Gastroesophageal sphincter (tissue), 4 donors: Measurements from ENCODE around the gene PEX11B. TPM values are rescaled to one million over a fixed set of nuclear protein-coding genes. Genes with fewer than 3 reads are reported as not detected.

Experiments
- ATAC-seq: fragments of 150-250 bp; one replicate; pipeline ENCODE4 v1.9.1; 2016; ENCODE audit warnings: mild to moderate bottlenecking, moderate library complexity
- H3K27ac ChIP-seq, 4 donors: fragments of 200-600 bp; sonication (generic) in 3 of 4; 1 replicate in 3 of 4; 2 replicates in 1 of 4; pipeline ENCODE4 v1.5.1; 2016 to 2019
- H3K27me3 ChIP-seq: fragments of 200-600 bp; sonication (generic); one replicate; pipeline ENCODE4 v1.5.1; 2019
- H3K36me3 ChIP-seq, 2 donors: fragments of 200-600 bp; sonication (generic); one replicate each; pipeline ENCODE4 v1.5.1; 2019; ENCODE audit warnings: control low read depth in 1 of 2
- H3K4me1 ChIP-seq, 3 donors: fragments of 200-600 bp; sonication (generic); 1 replicate in 2 of 3; 2 replicates in 1 of 3; pipeline ENCODE4 v1.5.1; 2016 to 2019; ENCODE audit warnings: control low read depth in 2 of 3
- H3K4me3 ChIP-seq, 2 donors: fragments of 200-600 bp; sonication (generic); one replicate each; pipeline ENCODE4 v1.5.1; 2019; ENCODE audit warnings: mild to moderate bottlenecking in 1 of 2, moderate library complexity in 1 of 2
- H3K9me3 ChIP-seq, 3 donors: fragments of 200-600 bp; sonication (generic); one replicate each; pipeline ENCODE4 v1.5.1; 2017 to 2019; ENCODE audit warnings: control low read depth in 2 of 3
- CTCF ChIP-seq, 4 experiments: fragments of 200-600 bp in 2 of 4; fragments of 450-650 bp in 2 of 4; sonication (generic) in 1 of 4; IDR thresholded peaks; one replicate each; pipeline ENCODE4 v1.5.1; 2017 to 2019; ENCODE audit warnings: antibody characterized with exemption in 4 of 4, mild to moderate bottlenecking in 2 of 4, moderate library complexity in 2 of 4
- EP300 ChIP-seq: sonication (generic); formaldehyde crosslinking; IDR thresholded peaks from one replicate; pipeline ENCODE4 v1.6.1; 2017; ENCODE audit warnings: antibody characterized with exemption, mild to moderate bottlenecking
- POLR2A ChIP-seq, 2 donors: fragments of 450-650 bp; IDR thresholded peaks; one replicate each; pipeline ENCODE4 v1.6.1; 2017; ENCODE audit warnings: antibody characterized with exemption in 2 of 2, mild to moderate bottlenecking in 2 of 2, moderate library complexity in 1 of 2
- POLR2AphosphoS5 ChIP-seq: sonication (generic); formaldehyde crosslinking; IDR thresholded peaks from one replicate; pipeline ENCODE4 v1.6.1; 2017; ENCODE audit warnings: antibody characterized with exemption
- WGBS, 2 donors: methylation state at CpG; one replicate each; pipeline ENCODE4 v1.1.5; 2018; ENCODE audit warnings: low coverage in 1 of 2; 5-methylcytosine and 5-hydroxymethylcytosine counted together
- total RNA-seq, 4 donors: library from RNA; depleted of rRNA; stranded (reverse); fragments of >200 nt; gene quantifications; one replicate each; pipeline ENCODE4 v1.1.0, GENCODE V29; 2016

The PEX11B gene
- total RNA-seq, 4 donors from 2014 or later, result 22.1 to 29.1 (median 28.1) TPM

GRCh38 chr1:145912128-145912641, 6.3 kb downstream of the PEX11B start:
- TF ChIP-seq EP300 (no peak), POLR2AphosphoS5 (no peak)
- ATAC-seq, result no peak
- 80 to 100% methylated on average over 1 to 8 of the region's 11 CpGs for WGBS, 2 donors
- Histone ChIP-seq H3K4me1 (peaks cover 0 to 23% (median 8%) of the 10 kb centered on the region in 3 donors), H3K27me3 (no peaks in the 10 kb centered on the region), H3K9me3 (no peaks in the 10 kb centered on the region), H3K27ac (no peak overlapping the region), H3K36me3 (peaks cover 0 to 68% of the 10 kb centered on the region in 2 donors), H3K4me3 (no peak overlapping the region)

GRCh38 chr1:145908653-145909052, 9.9 kb downstream of the PEX11B start:
- Histone ChIP-seq H3K27ac (no peak overlapping the region), H3K9me3 (no peaks in the 10 kb centered on the region), H3K36me3 (peaks cover 0 to 33% of the 10 kb centered on the region in 2 donors), H3K4me1 (peaks cover 0 to 12% (median 3%) of the 10 kb centered on the region in 3 donors), H3K4me3 (no peak overlapping the region), H3K27me3 (no peaks in the 10 kb centered on the region)
- no peak for TF ChIP-seq POLR2AphosphoS5
- no peak for TF ChIP-seq EP300
- no peak for TF ChIP-seq CTCF (IDR thresholded peaks at IDR 0.05)
- no peak for TF ChIP-seq POLR2A (IDR thresholded peaks at IDR 0.05)
- WGBS, 2 donors, result 36 to 71% methylated on average over 1 of the region's 1 CpG
- no peak for ATAC-seq

GRCh38 chr1:145906954-145907753, 11.4 kb downstream of the PEX11B start:
- Histone ChIP-seq H3K27me3 (no peaks in the 10 kb centered on the region), H3K36me3 (peaks cover 0 to 18% of the 10 kb centered on the region in 2 donors), H3K4me3 (no peak overlapping the region), H3K9me3 (no peaks in the 10 kb centered on the region), H3K27ac (no peak overlapping the region), H3K4me1 (peaks cover 0 to 12% (median 3%) of the 10 kb centered on the region in 3 donors)
- 62 to 100% methylated on average over 1 to 4 of the region's 10 CpGs for WGBS, 2 donors
- no peak for ATAC-seq
- TF ChIP-seq EP300 (no peak), CTCF (IDR thresholded peaks at IDR 0.05) (no peak), POLR2A (IDR thresholded peaks at IDR 0.05) (no peak), POLR2AphosphoS5 (no peak)

GRCh38 chr1:145901312-145902021, 17.1 kb downstream of the PEX11B start:
- Histone ChIP-seq H3K9me3 (no peaks in the 10 kb centered on the region), H3K27me3 (no peaks in the 10 kb centered on the region), H3K4me3 (no peak overlapping the region), H3K27ac (no peak overlapping the region), H3K4me1 (no peaks in the 10 kb centered on the region), H3K36me3 (no peaks in the 10 kb centered on the region)
- 83% methylated on average over 8 of the region's 12 CpGs; no CpG with 5 or more reads in 1 of the 2 donors for WGBS, 2 donors
- no peak for TF ChIP-seq POLR2A (IDR thresholded peaks at IDR 0.05)
- TF ChIP-seq CTCF (IDR thresholded peaks at IDR 0.05), result no peak
- no peak for TF ChIP-seq EP300
- no peak for TF ChIP-seq POLR2AphosphoS5
- no peak for ATAC-seq

GRCh38 chr1:145898756-145899155, 19.8 kb downstream of the PEX11B start:
- no peaks in the 10 kb centered on the region for H3K36me3 ChIP-seq
- no peaks in the 10 kb centered on the region for H3K27me3 ChIP-seq
- H3K4me1 ChIP-seq, result no peaks in the 10 kb centered on the region
- no peaks in the 10 kb centered on the region for H3K9me3 ChIP-seq
- no peak overlapping the region for H3K27ac ChIP-seq
- TF ChIP-seq CTCF (IDR thresholded peaks at IDR 0.05) (no peak), POLR2AphosphoS5 (no peak), EP300 (no peak), POLR2A (IDR thresholded peaks at IDR 0.05) (no peak)
- WGBS, 2 donors, result 50 to 60% methylated on average over 1 of the region's 5 CpGs
- H3K4me3 ChIP-seq, result no peak overlapping the region
- ATAC-seq, result no peak
